GM19099 (cell line): ENCODE measurements around the gene CAAP1.

ENCODE experiments used
- POLR2A ChIP-seq: IDR thresholded peaks from 3 replicates; pipeline ENCODE4 v1.6.1; 2011; ENCODE audit warnings: low read depth; ENCODE audit not compliant: insufficient read length; ENCODE audit errors: extremely low read depth

CAAP1 gene

GRCh38 chr9:26880262-26880661, 12.3 kb downstream of the CAAP1 start:
- TF ChIP-seq POLR2A = no peak

GRCh38 chr9:26870292-26870691, 22.3 kb downstream of the CAAP1 start:
- no peak for TF ChIP-seq POLR2A

DNA sequence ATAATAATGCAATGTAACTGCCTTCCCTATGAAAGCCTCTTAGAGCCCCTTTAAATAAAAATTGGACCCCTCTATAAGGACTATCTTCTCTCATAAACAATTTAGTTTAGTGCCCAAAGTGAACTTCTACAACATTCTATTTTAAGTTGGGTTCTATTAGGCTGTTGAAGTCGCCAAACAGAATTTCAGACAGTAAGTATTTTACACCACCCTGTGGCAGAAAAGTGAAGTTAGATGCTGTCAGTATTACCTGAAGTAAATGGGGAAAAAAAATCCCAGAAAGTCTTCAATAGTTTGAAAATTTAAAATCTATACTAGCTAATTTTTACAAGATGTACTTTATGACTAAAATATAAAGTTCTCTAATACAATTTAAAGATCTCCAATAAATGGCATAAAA, 29.5 kb downstream of the CAAP1 start:
- no peak for TF ChIP-seq POLR2A

GRCh38 chr9:26856413-26857032, 36.1 kb downstream of the CAAP1 start:
- TF ChIP-seq POLR2A = no peak

GRCh38 chr9:26850995-26851394, 41.6 kb downstream of the CAAP1 start:
- TF ChIP-seq POLR2A = no peak

DNA sequence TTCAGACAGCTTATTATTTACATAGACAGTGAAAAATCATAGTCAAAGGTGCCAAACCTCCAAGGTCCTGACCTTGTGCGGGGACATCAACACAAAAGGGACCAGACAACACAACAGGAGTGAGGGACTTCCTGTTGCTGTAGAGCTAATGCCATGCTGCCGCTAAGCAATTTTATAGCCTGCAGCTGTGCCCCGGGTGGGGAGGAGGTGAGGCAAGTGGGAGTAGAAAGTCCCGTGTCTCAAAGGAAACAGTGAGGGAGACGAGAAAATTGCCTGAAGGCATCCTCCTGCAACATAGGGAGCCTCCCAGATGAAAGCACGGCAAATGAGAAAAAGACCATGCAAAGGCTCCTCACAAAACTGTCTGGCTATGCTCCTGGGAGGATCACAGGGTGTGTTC, 58.8 kb downstream of the CAAP1 start:
- TF ChIP-seq POLR2A = no peak

GRCh38 chr9:26814799-26815198, 77.8 kb downstream of the CAAP1 start:
- TF ChIP-seq POLR2A = no peak

DNA sequence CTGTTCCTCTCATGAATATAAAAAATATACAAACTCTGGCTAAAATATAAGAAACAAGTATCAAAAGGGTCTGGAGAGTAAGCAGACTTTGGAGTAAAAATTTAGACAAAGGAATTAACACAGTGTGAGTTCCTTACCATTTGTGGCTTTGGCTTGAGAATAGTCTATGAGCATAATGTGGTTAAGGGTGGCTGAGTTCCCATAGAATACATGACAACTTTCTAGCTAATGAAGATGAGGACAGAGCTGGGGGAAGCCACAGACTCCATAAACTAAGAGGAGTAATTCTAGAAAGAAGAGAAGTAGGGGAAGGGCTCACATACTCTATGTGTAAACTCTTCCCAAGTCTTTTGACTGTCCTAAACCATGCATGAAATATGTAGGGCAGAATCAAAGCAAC, 79.4 kb downstream of the CAAP1 start:
- TF ChIP-seq POLR2A = no peak

- no peak for TF ChIP-seq POLR2A
Measured at GRCh38 chr9:26812217-26812616, 80.4 kb downstream of the CAAP1 start.

GRCh38 chr9:26811106-26811505, 81.5 kb downstream of the CAAP1 start:
- TF ChIP-seq POLR2A = no peak

GRCh38 chr9:26809795-26810194, 82.8 kb downstream of the CAAP1 start:
- no peak for TF ChIP-seq POLR2A

GRCh38 chr9:26807161-26807560, 85.4 kb downstream of the CAAP1 start:
- TF ChIP-seq POLR2A = no peak

GRCh38 chr9:26802921-26803320, 89.7 kb downstream of the CAAP1 start:
- TF ChIP-seq POLR2A = no peak

- TF ChIP-seq POLR2A = no peak
Measured at GRCh38 chr9:26801772-26802171, 90.8 kb downstream of the CAAP1 start.

DNA sequence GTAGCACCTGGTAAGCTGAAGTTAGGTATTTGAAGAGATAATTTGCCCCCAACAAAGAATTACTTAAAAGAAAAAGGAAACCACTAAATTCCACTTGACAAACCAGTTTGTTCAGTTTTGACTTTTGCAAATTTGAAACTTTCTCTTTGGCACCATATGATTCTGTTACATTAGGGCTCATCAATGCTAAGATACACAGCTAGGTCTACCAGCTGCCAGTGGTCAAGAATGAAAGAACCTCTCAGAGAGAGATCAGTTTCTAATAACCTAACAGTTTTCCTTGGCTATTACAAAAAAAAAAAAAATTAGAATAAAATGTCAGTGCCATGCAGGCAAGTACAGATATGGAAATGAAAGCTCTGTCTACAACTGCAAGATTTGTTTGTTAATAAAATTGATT, 92.3 kb downstream of the CAAP1 start:
- TF ChIP-seq POLR2A = no peak

GRCh38 chr9:26791274-26791673, 101.3 kb downstream of the CAAP1 start:
- no peak for TF ChIP-seq POLR2A
